Dendritic cell treated with granulocyte-macrophage colony-stimulating factor and Interleukin-4, amounts not matched to agents 40 ng/mL and 50 ng/mL, for 4 days (primary cell): ENCODE data around the gene GCLC.

ENCODE experiments used
- H3K27ac Mint-ChIP-seq: one replicate; pipeline ENCODE4 v1.8.0; 2022; ENCODE audit warnings: mild to moderate bottlenecking, mixed read lengths
- H3K27me3 Mint-ChIP-seq: one replicate; pipeline ENCODE4 v1.8.0; 2022; ENCODE audit warnings: mild to moderate bottlenecking, mixed read lengths
- H3K36me3 Mint-ChIP-seq: one replicate; pipeline ENCODE4 v1.8.0; 2022; ENCODE audit warnings: low read depth, mixed read lengths
- H3K4me1 Mint-ChIP-seq: one replicate; pipeline ENCODE4 v1.8.0; 2022; ENCODE audit warnings: low read depth, mixed read lengths
- H3K4me3 Mint-ChIP-seq: one replicate; pipeline ENCODE4 v1.8.0; 2022; ENCODE audit warnings: mild to moderate bottlenecking, moderate library complexity, mixed read lengths
- H3K9me3 Mint-ChIP-seq: one replicate; pipeline ENCODE4 v1.8.0; 2022; ENCODE audit warnings: mixed read lengths
- intact Hi-C: fragments of 100-400 bp; cut with micrococcal nuclease; formaldehyde crosslinking; loops from one replicate; pipeline ENCODE4 v1.15.0; 2022

The GCLC gene

DNA sequence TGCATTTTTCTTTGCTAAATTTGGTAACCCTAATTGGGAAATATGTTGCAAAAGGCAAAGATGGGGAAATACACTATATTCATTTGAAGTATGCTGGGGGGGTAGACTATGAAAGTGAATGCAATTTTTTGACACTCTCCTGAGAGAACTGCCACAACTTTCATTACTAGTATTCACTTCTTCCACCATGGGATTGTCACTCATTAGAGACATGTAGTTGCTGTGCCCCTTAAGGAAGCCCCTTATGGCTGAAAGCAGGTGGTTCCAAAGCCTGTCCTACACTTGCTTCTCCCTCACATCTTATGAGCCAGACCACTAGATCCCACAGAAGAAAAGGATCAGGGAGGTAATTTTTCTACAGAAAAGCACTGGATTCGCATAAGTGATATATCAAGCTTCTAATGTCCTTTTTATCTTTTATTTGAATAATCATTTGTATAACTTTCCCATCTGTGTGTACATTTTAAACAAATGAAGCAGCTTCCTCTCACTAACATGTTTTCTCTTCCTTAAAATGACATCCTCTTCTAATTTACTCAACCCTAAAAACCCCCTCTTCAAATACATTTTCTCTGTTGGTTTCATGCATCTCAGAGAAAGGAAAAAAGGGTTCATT, 83.8 kb downstream of the GCLC start:
- intact Hi-C loops = no loop called here
- no peaks in the 10 kb centered on the region for H3K36me3 Mint-ChIP-seq
- H3K9me3 Mint-ChIP-seq = no peaks in the 10 kb centered on the region
- no peak overlapping the region for H3K4me3 Mint-ChIP-seq
- peaks cover 74% of the 10 kb centered on the region for H3K4me1 Mint-ChIP-seq
- H3K27ac Mint-ChIP-seq = peak overlapping the region; percentile 51
- H3K27me3 Mint-ChIP-seq = no peaks in the 10 kb centered on the region

DNA sequence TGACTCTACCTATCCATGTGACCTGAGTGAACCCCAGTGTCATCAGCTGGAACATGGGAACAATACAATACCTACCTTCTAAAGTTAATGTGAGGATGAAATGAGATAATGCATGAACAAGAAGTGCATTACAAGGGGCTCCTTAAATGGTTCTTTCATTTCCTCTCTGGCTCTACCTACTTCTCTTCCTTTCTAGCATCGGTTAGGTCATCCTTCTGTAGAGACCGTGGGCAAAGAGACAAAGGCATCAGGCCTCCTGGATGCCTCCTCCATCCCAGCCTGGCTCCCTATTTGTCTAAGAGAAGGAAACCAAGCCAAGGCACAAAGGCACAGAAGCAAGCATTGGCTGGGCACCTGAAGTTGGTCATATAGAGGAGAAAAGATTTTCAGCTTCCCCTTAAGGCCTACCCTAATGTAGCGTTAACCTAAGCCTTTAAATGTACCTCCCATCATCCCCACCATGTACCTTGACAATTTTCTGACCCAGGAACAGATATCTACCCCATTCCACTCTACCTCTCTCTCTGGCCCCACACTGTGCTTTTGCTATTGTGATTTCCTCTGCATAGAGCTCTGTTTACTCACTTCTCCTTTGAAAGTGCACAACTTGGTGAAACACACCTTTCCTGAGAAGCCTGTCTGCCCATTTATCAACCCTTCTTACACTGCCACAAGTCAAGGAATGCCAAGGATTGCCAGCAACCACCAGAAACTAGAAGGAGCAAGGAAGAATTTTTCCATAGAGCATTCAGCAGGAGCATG, 86.6 kb downstream of the GCLC start:
- Mint-ChIP-seq H3K4me3 (no peak overlapping the region), H3K27me3 (no peaks in the 10 kb centered on the region), H3K36me3 (no peaks in the 10 kb centered on the region), H3K27ac (no peak overlapping the region), H3K4me1 (peaks cover 62% of the 10 kb centered on the region), H3K9me3 (peaks cover 6% of the 10 kb centered on the region)
- intact Hi-C loops = no loop called here

DNA sequence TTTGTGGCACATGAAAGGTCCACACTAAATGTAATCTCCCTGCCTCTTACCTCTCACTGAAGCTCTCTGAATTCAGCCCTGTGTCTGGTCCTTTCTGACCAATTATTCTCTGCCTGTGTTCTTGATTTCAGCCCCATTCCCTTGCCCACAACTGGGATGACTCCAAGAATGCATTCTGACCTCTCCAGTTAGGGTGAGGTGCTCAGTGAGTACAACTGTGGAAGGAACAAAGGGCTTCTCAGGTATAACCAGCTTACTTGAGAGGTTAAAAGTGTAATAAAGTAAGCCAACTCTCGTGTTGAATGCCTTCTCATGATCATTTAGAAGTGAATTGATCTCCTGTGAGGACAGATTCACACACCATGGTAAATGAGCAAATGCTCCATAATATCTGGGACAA, 88.1 kb downstream of the GCLC start:
- intact Hi-C loops = no loop called here
- H3K9me3 Mint-ChIP-seq = peaks cover 6% of the 10 kb centered on the region

DNA sequence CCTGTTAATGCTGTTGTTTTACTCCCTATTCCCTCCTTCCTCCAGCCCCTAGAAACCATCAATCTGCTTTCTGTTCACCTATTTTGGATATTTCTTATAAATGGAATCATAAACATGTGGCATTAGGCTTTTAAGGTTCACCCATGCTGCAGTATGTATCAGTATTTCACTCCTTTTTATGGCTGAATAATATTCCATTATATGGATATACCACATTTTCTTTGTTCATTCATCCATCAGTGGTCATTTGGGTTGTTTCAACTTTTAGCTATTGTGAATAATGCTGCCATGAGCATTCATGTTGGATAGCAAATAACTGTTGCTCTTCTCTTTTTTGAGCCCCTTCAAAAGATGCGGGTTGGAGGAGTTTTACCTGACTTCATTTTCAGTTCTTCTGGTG, 89.2 kb downstream of the GCLC start:
- peaks cover 6% of the 10 kb centered on the region for H3K9me3 Mint-ChIP-seq
- H3K27ac Mint-ChIP-seq = no peak overlapping the region
- H3K4me1 Mint-ChIP-seq = peaks cover 38% of the 10 kb centered on the region
- H3K36me3 Mint-ChIP-seq = no peaks in the 10 kb centered on the region
- H3K27me3 Mint-ChIP-seq = no peaks in the 10 kb centered on the region
- intact Hi-C loops = no loop called here
- no peak overlapping the region for H3K4me3 Mint-ChIP-seq

More for the DNA sequence above, 88.1 kb downstream of the GCLC start:
- Mint-ChIP-seq H3K4me3 (no peak overlapping the region), H3K36me3 (no peaks in the 10 kb centered on the region), H3K27me3 (no peaks in the 10 kb centered on the region), H3K27ac (no peak overlapping the region), H3K4me1 (peaks cover 49% of the 10 kb centered on the region)

DNA sequence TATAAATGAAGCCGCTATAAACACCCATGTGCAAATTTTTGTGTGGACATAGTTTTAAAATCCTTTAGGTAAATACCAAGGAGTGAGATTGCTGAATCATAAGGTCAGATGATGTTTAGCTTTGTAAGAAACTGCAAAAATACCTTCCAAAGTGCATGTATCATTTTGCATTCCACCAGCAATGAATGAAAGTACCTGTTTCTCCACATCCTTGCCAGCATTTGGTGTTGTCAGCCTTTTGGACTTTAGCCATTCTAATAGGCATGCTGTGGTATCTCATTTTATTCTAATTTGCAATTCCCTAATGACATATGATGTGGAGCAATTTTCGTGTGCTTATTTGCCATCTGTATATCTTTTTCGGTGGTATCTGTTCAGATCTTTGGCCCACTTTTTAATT, 93.7 kb downstream of the GCLC start:
- H3K9me3 Mint-ChIP-seq = peaks cover 17% of the 10 kb centered on the region
- no peak overlapping the region for H3K27ac Mint-ChIP-seq
- H3K36me3 Mint-ChIP-seq = no peaks in the 10 kb centered on the region
- intact Hi-C loops = no loop called here
- no peaks in the 10 kb centered on the region for H3K27me3 Mint-ChIP-seq
- H3K4me3 Mint-ChIP-seq = no peak overlapping the region
- H3K4me1 Mint-ChIP-seq = peaks cover 15% of the 10 kb centered on the region

- H3K36me3 Mint-ChIP-seq = no peaks in the 10 kb centered on the region
- no peak overlapping the region for H3K27ac Mint-ChIP-seq
- no peak overlapping the region for H3K4me3 Mint-ChIP-seq
- peaks cover 16% of the 10 kb centered on the region for H3K4me1 Mint-ChIP-seq
- no peaks in the 10 kb centered on the region for H3K27me3 Mint-ChIP-seq
- intact Hi-C loops = no loop called here
- H3K9me3 Mint-ChIP-seq = peaks cover 11% of the 10 kb centered on the region
Observed at GRCh38 chr6:53447865-53448264, 97.0 kb downstream of the GCLC start.
